Measurements from ENCODE around the gene GPSM1.
"Not testable (repeated sequence)": the region's sequence is repeated elsewhere in the genome, so short reads cannot be mapped to it uniquely, and the experiment has no call there.

Gene GPSM1

DNA sequence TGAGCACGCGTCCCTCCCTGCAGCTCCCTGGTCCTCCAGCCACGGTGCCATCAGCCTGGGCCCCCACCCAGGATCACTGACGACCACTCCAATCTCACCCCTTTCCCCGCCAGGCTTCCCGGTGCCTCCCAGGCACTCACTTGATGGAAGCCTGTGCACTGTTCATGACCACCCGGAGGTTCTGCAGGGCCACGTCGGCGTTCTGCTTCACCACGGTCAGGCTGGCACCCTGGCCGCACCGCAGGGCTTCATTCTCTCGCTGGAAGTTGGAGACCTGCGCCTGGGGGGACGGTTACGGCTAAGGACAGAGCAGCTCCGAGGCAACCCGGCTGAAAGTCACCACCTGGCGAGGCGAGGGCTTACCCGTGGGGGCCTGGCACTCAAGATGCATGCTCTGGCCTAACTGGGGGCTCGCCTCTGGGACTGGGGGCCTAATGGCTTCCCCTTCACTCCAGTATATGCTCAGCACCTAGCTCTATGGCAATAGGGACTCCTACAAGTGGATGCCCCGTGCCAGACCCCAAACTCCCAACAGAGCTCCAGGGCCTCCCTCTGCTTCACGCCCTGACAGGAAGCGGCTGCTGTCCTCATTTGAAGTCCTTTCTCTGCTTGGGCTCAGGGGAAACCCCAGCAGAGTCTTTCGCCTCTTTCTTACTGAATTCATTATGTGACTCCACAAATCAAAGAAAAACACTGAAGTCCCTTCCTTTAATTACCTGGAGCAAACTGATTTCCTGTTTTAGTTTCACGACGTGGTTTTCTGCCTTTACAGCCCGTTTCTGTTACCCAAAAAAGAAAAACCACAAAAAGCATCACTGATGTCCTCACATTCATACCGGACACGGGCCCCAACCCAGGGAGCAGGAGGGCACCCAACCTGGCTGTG lies 76.8 kb downstream of the GPSM1 start:
- no peaks in the 10 kb centered on the region for H3K27me3 ChIP-seq (ENCODE audit: control insufficient read depth in 1 of 2, insufficient read depth in 2 of 2, low read length in 2 of 2)
- H3K9ac ChIP-seq (ENCODE audit: low read length): no peak overlapping the region
- H3K9me3 ChIP-seq (ENCODE audit: low read length): no peaks in the 10 kb centered on the region
- peaks cover 37% of the 10 kb centered on the region for H3K36me3 ChIP-seq (ENCODE audit: insufficient read depth, low read length)
- peaks cover 7% of the 10 kb centered on the region for H3K4me1 ChIP-seq (ENCODE audit: insufficient read depth, low read length)
- H3K4me3 ChIP-seq (ENCODE audit: low read depth in 1 of 2, low read length in 2 of 2): no peak overlapping the region
- H3K27ac ChIP-seq (ENCODE audit: low read depth, low read length): no peak overlapping the region

- Histone ChIP-seq H3K9ac (ENCODE audit: low read length) (no peak overlapping the region), H3K4me3 (ENCODE audit: low read depth in 1 of 2, low read length in 2 of 2) (no peak overlapping the region), H3K4me1 (ENCODE audit: insufficient read depth, low read length) (peaks cover 13% of the 10 kb centered on the region), H3K9me3 (ENCODE audit: low read length) (no peaks in the 10 kb centered on the region), H3K27me3 (ENCODE audit: control insufficient read depth in 1 of 2, insufficient read depth in 2 of 2, low read length in 2 of 2) (no peaks in the 10 kb centered on the region), H3K27ac (ENCODE audit: low read depth, low read length) (no peak overlapping the region), H3K36me3 (ENCODE audit: insufficient read depth, low read length) (peaks cover 37% of the 10 kb centered on the region)
Observed at GRCh38 chr9:136404801-136405136, 77.4 kb downstream of the GPSM1 start.

- Histone ChIP-seq H3K4me3 (ENCODE audit: low read depth in 1 of 2, low read length in 2 of 2) (no peak overlapping the region), H3K9ac (ENCODE audit: low read length) (no peak overlapping the region), H3K9me3 (ENCODE audit: low read length) (no peaks in the 10 kb centered on the region), H3K27me3 (ENCODE audit: control insufficient read depth in 1 of 2, insufficient read depth in 2 of 2, low read length in 2 of 2) (no peaks in the 10 kb centered on the region), H3K27ac (ENCODE audit: low read depth, low read length) (no peak overlapping the region), H3K4me1 (ENCODE audit: insufficient read depth, low read length) (peaks cover 11% of the 10 kb centered on the region), H3K36me3 (ENCODE audit: insufficient read depth, low read length) (peaks cover 37% of the 10 kb centered on the region)
Observed at GRCh38 chr9:136405481-136405880, 78.1 kb downstream of the GPSM1 start.

DNA sequence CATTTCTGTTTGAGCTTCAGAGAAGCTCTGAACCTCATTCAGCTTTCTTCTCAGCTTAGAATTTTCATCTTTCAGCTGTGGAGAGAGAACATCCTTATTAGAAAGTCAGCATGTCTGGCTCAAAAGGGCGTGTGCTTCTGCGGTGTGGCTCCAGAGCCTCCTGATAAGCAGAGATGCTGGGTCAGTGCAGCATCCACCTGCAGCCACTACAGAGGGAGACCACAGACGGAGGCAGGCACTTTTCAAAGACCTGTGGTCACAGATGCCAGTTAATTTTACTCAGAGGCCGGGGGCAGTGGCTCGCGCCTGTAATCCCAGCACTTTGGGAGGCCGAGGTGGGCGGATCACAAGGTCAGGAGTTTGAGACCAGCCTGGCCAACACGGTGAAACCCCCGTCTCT lies 78.6 kb downstream of the GPSM1 start:
- H3K4me1 ChIP-seq (ENCODE audit: insufficient read depth, low read length): not testable (repeated sequence)

DNA sequence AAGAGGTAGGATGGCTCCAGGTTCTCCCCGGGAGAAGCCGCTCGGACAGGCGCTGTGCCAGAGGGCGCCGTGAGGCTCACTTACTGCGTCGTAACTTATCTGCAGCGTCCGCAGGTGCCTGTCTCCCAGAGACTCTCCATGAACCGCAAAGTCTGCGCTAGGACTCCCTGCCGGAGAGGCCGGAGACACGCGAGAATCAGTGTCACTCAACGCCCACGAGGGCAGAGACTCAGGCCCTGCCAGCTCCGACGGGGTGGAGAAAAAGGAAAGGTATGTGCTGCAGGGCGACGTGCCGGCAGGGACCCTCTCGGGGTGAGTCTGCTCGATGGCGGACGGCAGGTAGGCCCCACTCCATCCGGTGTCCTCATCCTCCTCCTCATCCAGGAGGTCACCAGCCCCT lies 79.7 kb downstream of the GPSM1 start:
- H3K36me3 ChIP-seq (ENCODE audit: insufficient read depth, low read length): peaks cover 39% of the 10 kb centered on the region
- H3K9me3 ChIP-seq (ENCODE audit: low read length); H3K9ac ChIP-seq (ENCODE audit: low read length); H3K4me3 ChIP-seq (ENCODE audit: low read depth in 1 of 2, low read length in 2 of 2); H3K27me3 ChIP-seq (ENCODE audit: control insufficient read depth in 1 of 2, insufficient read depth in 2 of 2, low read length in 2 of 2); H3K27ac ChIP-seq (ENCODE audit: low read depth, low read length): not testable (repeated sequence)
- peaks cover 20% of the 10 kb centered on the region for H3K4me1 ChIP-seq (ENCODE audit: insufficient read depth, low read length)

More for the DNA sequence above, 78.6 kb downstream of the GPSM1 start:
- not testable (repeated sequence) for H3K9ac ChIP-seq (ENCODE audit: low read length); H3K27ac ChIP-seq (ENCODE audit: low read depth, low read length); H3K4me3 ChIP-seq (ENCODE audit: low read depth in 1 of 2, low read length in 2 of 2); H3K27me3 ChIP-seq (ENCODE audit: control insufficient read depth in 1 of 2, insufficient read depth in 2 of 2, low read length in 2 of 2); H3K9me3 ChIP-seq (ENCODE audit: low read length)
- H3K36me3 ChIP-seq (ENCODE audit: insufficient read depth, low read length): peaks cover 37% of the 10 kb centered on the region

GRCh38 chr9:136407911-136408310 lies 80.6 kb downstream of the GPSM1 start:
- Histone ChIP-seq H3K9ac (ENCODE audit: low read length) (no peak overlapping the region), H3K36me3 (ENCODE audit: insufficient read depth, low read length) (peaks cover 42% of the 10 kb centered on the region), H3K4me3 (ENCODE audit: low read depth in 1 of 2, low read length in 2 of 2) (no peak overlapping the region), H3K4me1 (ENCODE audit: insufficient read depth, low read length) (peaks cover 20% of the 10 kb centered on the region), H3K27ac (ENCODE audit: low read depth, low read length) (no peak overlapping the region), H3K27me3 (ENCODE audit: control insufficient read depth in 1 of 2, insufficient read depth in 2 of 2, low read length in 2 of 2) (no peaks in the 10 kb centered on the region), H3K9me3 (ENCODE audit: low read length) (no peaks in the 10 kb centered on the region)

All from muscle layer of colon (tissue), 2 donors.